WI38 (cell line): ENCODE data around the gene NDC80.
A peak's percentile ranks its signal among the peaks of the same experiment; 100 is the strongest.
"Not testable (repeated sequence)": the region's sequence is repeated elsewhere in the genome, so short reads cannot be mapped to it uniquely, and the experiment has no call there.

Experiments used
- H3K4me3 ChIP-seq: 2 replicates; pipeline ENCODE4 v1.5.1; 2011; ENCODE audit warnings: low read depth, mild to moderate bottlenecking, control low read depth, low read length
- TF ChIP-seq, protein P1 (sequence below): IDR thresholded peaks from 2 replicates; pipeline ENCODE4 v1.5.1; 2012; ENCODE audit warnings: low read depth, mild to moderate bottlenecking, control low read depth, low read length

NDC80 gene

DNA sequence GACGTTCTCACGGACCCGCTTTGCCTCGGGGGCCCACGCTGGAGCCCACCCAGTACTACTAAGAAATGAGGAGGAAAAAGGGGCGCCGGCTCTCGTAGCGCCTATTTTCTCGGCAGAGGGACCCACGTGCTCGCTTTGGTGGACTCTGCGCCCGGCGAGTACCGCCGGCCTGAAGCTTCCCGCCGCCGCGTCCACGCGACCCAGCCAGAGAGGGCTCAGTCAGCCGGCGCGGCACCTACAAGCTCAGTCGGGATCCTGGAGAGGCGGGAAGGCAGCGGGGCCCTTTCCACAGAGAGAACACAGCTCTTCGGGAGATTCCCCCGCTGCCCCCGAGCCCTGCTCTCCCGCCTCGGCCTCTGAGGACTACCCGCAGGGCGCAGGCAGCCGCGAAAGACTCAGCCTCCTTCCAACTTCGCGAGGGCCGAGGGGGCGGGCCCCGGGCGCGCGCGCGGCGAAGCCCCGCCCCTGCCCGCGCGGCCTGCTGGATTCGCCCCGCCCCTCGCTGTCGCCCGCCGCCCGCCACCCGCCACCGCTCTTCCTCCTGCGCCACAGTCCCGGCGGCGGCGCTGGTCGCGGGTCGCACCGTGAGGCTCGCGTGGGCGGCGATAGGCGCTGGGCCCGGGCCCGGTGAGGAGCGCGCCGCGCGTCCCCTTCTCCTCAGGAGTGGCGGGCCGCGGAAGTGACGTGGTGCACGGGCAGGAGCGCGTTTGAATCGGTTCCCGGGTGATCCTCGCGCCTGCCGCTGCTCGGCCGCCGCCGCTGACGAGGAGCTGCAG, 84.0 kb downstream of the NDC80 start, which contains the start of gene SMCHD1:
Gene SMCHD1, plus strand, starts transcription at position 549 of the 776 bp plus-strand sequence. CDS start 350 bp downstream, outside the sequence.
- TF ChIP-seq, protein P1, sequence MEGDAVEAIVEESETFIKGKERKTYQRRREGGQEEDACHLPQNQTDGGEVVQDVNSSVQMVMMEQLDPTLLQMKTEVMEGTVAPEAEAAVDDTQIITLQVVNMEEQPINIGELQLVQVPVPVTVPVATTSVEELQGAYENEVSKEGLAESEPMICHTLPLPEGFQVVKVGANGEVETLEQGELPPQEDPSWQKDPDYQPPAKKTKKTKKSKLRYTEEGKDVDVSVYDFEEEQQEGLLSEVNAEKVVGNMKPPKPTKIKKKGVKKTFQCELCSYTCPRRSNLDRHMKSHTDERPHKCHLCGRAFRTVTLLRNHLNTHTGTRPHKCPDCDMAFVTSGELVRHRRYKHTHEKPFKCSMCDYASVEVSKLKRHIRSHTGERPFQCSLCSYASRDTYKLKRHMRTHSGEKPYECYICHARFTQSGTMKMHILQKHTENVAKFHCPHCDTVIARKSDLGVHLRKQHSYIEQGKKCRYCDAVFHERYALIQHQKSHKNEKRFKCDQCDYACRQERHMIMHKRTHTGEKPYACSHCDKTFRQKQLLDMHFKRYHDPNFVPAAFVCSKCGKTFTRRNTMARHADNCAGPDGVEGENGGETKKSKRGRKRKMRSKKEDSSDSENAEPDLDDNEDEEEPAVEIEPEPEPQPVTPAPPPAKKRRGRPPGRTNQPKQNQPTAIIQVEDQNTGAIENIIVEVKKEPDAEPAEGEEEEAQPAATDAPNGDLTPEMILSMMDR, result no peak
- H3K4me3 ChIP-seq, result peak within 1 kb of the TSS; percentile 93

DNA sequence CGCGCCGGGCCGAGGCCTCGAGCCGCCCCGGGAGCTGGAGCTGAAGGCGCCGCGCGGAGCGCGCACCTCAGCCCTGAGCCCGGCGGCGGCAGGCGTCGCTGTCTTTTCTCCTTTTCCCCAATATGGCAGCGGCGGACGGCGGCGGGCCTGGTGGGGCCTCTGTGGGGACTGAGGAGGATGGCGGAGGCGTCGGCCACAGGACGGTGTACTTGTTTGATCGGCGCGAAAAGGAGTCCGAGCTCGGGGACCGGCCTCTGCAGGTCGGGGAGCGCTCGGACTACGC, 84.5 kb downstream of the NDC80 start:
- H3K4me3 ChIP-seq, result peak overlapping the region; percentile 93
- TF ChIP-seq, protein P1, result no peak

DNA sequence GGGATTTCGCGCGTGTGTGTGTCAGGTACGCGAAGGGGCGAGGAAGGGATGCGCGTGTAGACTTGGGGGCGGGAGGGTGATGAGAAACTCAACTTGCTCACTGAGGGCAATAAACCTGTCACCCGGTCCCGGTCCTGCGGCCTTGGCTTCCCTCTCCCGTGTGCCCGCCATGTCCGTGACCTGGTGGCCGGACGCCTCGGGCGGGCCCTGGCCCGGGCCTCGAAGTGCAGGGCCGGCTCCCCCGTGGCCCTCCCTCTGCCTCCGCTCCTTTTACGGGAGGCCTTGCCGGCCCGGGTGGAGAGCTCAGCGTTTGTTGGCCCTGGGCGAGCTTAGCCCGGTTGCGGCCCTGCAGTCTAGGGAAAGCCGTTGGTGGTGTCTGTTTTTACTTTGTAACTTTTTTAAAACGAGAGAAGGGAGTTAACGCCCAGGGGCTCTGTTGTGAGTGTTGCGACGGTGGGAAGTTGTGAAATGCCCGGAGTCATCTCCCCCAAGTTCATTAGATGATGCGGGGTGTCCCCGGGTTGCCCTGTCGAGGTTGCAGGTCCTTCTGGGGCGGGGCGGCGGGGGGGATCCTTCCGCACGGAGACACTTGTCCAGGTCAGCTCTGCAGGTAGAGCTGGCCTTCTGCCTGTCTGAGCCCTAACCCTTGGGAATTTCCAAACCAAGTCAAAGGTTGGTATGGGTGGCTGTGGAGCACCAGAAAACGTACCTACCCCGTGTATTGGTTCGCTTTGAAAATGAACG, 85.1 kb downstream of the NDC80 start:
- TF ChIP-seq, protein P1, result no peak
- peak overlapping the region; percentile 93 for H3K4me3 ChIP-seq

DNA sequence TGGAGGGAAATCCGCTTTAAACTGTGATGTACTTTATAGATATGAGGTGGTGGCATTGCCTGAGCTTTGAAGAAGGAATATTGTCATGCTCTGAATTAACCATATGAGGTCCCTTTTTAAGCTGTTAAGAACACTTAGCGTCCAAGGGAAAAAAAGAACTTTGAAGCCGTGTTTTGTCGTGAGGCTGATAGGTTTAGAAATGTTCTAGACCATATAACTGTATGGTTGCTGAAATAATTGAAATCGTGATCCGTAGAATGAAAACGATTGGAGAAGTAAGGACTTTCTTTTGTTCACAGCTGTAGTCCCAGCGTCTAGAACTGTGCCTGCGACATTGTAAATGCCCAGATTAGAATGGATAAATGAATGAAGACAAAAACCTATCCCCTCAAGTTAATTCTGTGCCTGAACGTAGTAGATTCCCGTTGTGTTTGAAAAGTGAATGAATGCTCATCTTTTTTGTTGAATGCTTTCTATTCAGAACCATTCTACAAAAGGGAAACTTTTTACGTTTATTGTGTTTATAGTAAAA, 85.7 kb downstream of the NDC80 start:
- TF ChIP-seq, protein P1, result no peak
- H3K4me3 ChIP-seq, result peak overlapping the region; percentile 93

DNA sequence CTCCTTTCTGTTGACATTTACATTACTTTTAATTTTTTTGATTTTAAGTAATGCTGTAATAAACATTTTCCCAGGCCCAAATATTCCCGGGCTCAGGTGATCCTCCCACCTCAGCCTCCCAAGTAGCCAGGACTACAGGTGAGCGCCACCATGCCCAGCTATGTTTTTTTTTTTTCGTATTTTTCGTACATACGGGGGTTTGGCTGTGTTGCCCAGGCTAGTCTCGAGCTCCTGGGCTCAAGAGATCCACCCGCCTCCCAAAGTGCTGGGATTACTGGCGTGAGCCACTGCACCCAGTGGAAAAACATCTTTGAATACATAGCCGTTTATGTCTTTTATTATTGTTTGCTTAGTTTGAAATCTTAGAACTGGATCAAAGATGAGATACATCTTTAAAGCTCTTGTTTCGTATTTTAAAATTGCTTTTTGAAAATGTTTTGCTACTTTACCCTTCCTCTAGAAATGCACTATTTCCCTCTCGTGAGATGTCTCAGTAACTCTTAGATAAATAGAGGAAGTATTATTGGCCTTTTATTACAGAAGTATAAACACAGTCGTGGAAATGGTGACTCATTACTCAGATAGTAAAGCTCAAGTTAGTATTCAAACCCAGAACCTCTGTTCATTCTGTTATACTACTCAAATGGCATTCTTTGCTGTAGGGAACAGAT, 86.6 kb downstream of the NDC80 start:
- TF ChIP-seq, protein P1, result no peak
- peak overlapping the region; percentile 93 for H3K4me3 ChIP-seq

DNA sequence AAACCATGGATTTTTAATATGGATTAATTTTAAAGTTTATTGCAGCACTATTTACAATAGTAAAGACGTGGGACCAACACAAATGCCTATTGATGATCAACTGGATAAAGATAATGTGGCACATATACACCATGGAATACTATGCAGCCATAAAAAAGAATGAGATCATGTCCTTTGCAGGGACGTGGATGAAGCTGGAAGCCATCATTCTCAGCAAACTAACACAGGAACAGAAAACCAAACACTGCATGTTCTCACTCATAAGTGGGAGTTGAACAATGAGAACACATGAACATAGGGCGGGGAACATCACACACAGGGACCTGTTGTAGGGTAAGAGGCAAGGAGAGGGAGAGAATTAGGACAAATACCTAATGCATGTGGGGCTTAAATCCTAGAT, 89.5 kb downstream of the NDC80 start:
- not testable (repeated sequence) for H3K4me3 ChIP-seq

DNA sequence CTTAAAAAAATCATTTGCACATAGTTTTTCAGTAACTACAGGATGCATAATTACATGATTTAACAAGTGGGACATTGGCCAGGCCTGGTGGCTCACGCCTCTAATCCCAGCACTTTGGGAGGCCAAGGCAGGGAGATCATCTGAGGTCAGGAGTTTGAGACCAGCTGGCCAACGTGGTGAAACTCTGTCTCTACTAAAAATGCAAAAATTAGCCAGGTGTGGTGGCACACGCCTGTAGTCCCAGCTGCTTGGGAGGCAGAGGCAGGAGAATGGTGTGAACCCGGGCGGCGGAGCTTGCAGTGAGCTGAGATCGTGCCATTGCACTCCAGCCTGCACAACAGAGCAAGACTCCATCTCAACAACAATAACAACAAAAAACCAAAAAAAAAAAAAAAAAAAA, 90.9 kb downstream of the NDC80 start:
- H3K4me3 ChIP-seq, result not testable (repeated sequence)

DNA sequence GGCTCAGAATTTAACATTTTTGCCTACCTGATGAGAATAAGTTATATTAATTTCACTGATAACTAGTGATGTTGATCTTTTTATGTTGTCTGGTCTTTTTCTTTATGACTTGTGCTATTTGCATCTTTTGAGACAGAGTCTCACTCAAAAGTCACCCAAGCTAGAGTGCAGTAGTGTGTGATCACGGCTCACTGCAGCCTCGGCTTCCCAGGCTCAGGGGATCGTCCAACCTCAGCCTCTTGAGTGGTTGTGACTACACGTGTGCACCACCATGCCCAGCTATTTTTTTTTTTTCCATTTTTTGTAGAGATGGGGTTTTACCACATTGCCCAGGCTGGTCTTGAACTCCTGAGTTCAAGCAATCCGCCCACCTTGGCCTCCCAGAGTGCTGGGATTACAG, 91.6 kb downstream of the NDC80 start:
- TF ChIP-seq, protein P1, result no peak
- H3K4me3 ChIP-seq, result no peak overlapping the region
